GF-D8 (cell line): ENCODE measurements around the gene UGP2.
"Not testable (repeated sequence)": the region's sequence is repeated elsewhere in the genome, so short reads cannot be mapped to it uniquely, and the experiment has no call there.

Source experiments
- DNase-seq: peaks from one replicate; lab custom pipeline; 2025; lab: John Stamatoyannopoulos, UW

The UGP2 gene

DNA sequence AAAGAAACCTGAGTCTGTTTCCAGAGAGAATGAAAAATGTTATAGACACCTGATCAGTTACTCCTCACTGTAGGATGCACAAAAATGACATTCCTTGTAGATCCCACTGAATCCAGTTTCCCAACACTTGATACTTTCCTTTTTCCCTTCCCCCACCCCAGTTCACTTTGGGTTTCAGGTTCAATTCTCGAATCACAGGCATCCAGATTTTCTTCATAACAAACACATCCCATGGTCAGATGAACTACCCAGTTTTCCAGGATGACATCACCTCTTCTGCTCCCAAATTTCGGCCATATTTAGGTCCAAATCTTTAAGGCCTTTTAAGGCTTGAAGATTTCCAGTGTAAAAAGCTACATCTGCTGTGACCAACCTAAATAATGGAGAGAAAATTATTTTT, 51.5 kb downstream of the UGP2 start:
- no peak for DNase-seq

DNA sequence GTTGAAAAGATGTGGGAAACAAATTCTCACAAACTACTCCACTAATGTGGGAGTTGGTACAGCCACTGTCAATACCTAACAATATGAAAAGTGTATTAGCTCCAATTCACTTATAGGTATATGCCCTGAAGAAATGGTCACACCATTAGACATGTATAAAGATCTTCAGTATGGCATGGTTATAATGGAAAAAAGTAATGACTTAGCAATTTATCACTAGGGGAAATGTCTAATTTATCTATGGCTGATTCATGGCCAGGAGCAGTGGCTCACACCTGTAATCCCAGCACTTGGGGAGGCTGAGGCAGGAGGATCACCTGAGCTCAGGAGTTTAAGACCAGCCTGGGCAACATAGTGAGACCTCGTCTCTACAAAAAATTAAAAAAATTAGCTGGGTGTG, 52.5 kb downstream of the UGP2 start:
- DNase-seq: no peak

DNA sequence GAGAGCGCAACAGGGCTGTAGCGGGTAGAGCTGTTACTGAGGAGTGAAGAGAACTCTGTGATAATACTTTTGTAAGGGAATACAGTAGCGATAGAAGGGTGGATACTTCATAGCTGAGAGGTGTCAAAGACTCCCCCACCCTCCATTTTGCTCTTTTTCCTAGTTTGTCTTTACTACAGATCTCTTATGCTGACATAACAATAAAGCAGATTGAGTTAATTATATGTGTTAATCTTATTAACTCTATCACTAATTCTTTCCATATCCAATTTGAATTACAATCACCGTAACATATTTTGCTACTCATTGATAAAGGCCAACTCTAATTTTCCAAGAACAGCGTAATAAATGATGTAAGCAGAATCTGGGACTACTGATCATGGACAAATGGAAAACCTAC, 57.1 kb downstream of the UGP2 start:
- no peak for DNase-seq

DNA sequence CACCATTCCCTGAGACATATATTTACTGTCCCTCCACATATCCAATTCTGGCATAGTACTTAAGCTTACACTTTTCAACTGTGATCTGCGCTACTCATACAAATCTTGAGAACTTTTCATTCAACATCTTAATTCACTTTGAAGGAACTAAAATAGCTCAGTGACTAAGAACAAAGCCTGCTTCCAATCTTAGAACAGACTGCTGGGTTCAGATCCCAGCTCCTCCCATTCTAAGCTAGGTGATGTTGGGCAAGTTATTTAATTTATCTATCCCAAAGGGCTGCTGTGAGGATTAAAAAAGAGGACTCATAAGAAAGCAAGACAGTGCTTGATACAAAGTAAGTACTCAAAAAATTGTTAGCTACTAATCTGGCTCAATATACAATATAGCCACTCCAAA, 57.9 kb downstream of the UGP2 start:
- DNase-seq: no peak

DNA sequence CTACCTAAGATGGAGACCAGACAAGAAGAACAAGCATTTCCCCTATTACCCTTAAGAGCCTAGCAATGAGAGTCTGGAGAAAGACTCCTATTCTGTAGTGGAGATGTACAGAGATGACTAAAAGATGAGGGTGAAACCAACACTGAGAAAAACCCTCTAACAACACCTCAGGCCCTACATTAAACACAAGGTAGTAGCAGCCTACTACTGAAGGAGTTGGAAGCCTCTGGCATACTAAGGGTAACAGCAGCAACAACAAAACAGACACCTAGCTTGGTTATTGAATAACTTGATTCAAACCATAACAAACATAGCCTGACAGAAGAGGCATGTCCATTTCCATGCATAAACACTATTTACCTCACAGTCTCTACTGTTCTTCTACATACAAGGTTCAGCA, 60.5 kb downstream of the UGP2 start:
- DNase-seq: no peak

DNA sequence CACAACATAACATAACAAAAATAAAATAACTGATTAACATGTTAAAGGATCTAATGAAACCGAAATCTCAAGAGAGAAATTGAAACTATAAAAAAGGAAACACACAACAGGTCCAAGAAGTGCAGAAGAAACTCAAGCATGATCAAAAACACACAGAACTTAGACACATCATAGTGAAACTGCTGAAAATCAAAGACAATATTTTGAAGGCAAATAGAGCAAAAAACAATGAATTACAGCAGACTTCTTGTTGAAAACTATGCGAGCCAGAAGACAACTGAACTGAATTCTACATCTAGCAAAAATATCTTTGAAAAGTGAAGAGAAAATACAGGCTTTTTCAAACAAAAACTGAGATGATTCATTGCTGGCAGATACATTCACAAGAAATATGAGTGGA, 61.3 kb downstream of the UGP2 start:
- no peak for DNase-seq

DNA sequence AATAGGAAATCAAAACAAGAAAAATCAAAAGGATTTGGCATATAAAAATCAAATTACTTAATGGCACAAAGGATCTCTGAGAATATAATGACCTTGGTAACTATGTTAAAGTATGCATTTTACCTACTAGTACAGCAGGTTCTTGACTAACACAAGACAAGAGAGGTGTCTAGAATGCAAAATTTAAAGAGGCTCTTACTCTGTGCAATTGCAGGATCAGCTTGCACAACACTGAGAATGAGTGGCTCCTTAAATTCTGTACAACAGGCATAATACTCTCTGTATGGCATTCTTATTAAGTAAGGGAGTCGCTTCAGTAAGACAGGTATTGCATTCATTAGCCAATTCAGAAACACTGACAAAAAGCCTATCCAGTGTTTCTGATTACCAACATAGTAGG, 72.6 kb downstream of the UGP2 start:
- DNase-seq: no peak

DNA sequence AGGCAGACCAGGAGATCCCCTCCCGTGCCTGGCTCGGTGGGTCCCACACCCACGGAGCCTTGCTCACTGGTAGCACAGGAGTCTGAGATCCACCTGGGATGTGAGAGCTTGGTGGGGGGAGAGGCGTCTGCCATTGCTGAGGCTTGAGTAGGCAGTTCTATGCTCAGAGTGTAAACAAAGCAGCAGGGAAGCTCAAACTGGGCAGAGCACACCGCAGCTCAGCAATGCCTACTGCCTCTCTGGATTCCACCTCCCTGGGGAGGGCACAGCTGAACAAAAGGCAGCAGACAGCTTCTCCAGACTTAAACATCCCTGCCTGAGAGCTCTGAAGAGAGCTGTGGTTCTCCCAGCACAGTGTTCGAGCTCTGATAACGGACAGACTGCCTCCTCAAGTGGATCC, 85.1 kb downstream of the UGP2 start:
- DNase-seq: no peak

DNA sequence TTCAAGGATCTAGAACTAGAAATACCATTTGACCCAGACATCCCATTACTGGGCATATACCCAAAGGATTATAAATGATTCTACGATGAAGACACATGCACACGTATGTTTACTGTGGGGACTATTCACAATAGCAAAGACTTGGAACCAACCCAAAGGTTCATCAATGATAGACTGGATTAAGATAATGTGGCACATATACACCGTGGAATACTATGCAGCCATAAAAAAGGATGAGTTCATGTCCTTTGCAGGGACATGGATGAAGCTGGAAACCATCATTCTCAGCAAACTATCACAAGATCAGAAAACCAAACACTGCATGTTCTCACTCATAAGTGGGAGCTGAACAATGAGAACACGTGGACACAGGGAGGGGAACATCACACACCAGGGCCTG, 90.4 kb downstream of the UGP2 start:
- not testable (repeated sequence) for DNase-seq
